Fibroblast of peridontal ligament (primary cell): ENCODE data around the gene FBN2.

Experiments used
- DNase-seq: peaks from one replicate; pipeline ENCODE4 v3.0.0-alpha.2; 2010; ENCODE audit errors: extremely low read depth

The FBN2 gene

GRCh38 chr5:128253880-128254279 lies 284.2 kb downstream of the FBN2 start:
- DNase-seq = no peak

DNA sequence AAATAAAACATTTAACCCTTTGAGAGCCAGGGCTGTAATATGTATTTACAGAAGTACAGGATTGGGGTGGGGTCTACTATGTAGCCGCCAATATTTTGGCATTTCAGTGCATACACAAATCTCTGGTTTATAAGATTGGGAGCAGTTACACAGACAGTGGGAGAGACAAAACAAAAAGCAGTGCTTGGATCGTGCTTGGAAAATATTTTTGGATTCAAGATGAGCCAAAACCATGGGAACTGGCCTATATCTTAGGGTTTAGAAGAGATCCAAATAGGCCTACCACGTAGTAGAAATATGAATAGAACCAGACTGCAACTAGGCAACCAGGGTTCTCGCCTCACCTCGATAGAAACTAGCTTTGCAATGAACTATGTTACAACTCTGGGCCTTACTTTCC lies 284.9 kb downstream of the FBN2 start:
- peak; percentile 44 for DNase-seq

DNA sequence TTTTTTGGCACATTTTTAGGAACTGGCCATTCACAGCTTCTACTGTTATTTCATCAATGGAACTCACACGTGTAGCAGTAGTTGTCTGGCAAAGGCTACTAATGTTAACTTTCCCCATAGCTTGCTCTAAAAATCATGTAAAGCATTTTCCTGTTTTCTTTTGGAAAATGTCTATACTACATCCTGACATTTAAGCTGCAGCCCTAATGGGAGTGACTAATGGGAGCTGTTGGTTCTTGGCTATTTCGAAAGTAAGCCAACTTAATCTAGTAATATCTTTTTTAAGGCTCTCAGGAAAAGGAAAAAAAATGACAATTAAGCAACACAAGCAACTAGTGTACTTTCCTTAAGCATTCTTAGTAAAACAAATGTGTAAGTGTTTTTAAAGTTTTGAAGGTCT lies 285.3 kb downstream of the FBN2 start:
- peak; percentile 72 for DNase-seq

- DNase-seq = no peak
Observed at GRCh38 chr5:128252196-128252595, 285.8 kb downstream of the FBN2 start.

DNA sequence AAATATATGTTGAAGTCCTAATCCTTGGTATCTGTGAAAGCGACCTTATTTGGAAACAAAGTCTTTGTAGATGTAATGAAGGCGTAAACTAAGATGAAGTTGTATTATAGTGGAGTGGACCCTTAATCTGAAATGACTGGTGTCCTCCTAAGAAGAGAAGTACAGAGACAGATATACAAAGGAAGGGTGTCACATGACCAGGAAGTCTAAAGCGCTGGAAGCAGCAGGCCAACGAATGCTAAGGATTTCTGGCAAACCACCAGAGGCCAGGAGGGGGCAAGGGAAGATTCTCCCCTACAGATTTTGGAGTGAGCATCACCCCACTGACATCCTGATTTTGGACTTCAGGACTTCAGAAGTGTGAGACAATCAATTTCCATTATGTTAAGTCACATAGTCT lies 292.1 kb downstream of the FBN2 start:
- DNase-seq = no peak

- DNase-seq = no peak
Observed at GRCh38 chr5:128243958-128244582, 294.0 kb downstream of the FBN2 start.

GRCh38 chr5:128241051-128241695 lies 296.9 kb downstream of the FBN2 start:
- DNase-seq = peak; percentile 78

DNA sequence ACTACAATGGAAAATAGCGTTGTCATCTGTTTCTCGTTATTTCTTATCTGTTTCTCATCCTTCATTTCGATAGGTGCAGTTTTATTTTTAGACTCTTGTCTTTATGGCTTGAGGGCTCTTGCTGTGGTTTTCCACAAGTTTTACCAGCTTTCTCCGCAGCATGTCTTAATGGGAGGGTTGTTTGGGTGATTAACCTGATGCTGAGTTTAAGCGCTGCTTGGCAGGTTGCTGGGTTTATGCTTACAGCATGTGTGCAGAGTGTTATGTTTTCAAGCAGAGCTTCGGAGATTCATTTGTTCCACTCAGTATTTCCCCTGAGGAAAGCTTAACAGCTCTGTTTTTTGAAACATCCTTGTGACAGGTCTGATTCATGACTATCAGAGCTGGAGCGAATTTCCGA lies 300.5 kb downstream of the FBN2 start:
- DNase-seq = peak; percentile 57

- DNase-seq = no peak
Observed at GRCh38 chr5:128237000-128237399, 301.0 kb downstream of the FBN2 start.

DNA sequence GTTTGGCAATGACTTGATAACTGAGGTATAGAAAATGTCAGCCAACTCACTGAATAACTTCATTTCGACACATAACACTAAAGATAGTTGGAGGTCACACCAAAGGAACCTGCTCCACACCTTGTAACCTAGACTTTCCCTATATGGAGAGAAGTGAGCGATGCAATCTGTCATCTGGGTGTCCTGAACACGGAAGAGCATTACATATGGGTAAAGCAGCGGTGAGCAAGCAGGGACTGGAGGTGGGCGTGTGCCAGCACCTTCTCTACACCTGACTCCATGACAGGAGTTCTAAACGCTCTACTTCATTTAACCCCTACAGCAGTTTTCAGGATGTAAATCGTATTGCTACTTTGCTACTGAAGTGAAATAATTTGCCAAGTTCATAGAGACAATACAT lies 301.7 kb downstream of the FBN2 start:
- no peak for DNase-seq

DNA sequence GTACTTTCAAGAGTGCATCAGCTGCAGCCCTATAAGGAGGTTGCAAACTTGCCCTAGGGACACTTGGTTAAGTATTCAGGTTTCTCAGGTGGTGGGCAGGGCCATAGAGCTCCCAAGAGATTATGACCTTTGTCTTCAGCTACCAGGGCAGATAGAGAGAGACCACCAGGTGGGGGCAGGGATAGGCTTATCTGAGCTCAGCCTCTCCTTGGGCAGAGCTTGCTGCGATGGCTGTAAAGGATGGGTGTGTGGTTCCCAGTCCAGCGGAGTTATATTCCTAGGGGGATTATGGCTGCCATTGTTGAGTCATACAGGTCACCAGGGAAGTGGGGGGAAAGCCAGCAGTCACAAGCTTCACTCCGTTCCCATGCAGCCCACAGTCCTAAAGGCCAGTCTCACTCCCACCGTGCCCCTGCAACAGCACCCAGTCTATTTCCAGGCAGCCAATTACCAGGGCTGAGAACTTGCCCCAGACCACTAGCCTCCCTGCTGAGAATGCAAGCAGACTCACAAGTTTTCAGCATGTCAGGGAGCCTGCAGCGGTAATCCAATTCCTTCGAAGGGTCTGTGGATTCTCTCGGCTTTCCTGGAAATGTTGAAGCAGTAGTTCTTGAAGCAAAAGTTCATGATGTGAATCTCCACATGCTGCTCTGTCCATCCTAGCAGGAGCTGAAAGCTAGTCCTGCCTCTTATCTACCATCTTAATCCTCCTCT lies 303.0 kb downstream of the FBN2 start:
- no peak for DNase-seq

GRCh38 chr5:128228521-128228920 lies 309.5 kb downstream of the FBN2 start:
- DNase-seq = peak; percentile 28

GRCh38 chr5:128228008-128228407 lies 310.0 kb downstream of the FBN2 start:
- peak; percentile 82 for DNase-seq

DNA sequence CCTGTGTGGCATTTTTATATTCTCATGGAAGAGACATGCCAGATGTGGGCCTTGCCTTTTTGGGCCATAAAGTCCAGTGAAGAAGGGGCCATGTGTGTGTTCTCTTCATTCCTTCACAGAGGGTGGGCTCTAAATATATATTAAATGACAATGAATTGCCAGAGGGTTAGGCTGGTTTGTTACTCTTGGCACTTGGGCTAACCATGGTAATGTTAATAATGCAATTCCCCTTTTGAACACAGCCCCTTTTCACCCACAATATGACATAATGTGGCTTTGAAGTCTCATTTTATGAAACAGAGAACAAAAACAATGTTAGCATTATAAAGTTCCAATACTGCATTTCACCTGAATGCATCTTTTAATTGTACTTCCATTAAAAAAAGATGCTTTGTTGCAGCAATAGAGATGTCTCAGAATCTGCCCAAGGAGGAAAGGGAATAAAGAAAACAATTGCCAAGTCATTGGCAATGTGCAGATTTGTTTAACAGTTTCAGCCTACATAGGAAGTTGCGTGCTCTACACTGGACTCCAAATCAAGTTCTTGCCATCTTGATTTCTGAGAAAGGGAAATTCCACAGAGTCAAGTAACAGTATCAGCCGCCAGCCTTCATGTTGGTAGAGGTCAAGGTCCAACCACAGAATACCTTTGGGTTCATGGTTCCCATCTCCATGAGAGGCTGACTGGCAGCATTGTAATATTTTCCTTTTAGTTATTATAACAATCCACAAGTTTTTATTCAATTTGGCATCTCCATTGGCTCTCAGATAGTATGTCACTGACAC lies 312.6 kb downstream of the FBN2 start:
- DNase-seq = no peak

DNA sequence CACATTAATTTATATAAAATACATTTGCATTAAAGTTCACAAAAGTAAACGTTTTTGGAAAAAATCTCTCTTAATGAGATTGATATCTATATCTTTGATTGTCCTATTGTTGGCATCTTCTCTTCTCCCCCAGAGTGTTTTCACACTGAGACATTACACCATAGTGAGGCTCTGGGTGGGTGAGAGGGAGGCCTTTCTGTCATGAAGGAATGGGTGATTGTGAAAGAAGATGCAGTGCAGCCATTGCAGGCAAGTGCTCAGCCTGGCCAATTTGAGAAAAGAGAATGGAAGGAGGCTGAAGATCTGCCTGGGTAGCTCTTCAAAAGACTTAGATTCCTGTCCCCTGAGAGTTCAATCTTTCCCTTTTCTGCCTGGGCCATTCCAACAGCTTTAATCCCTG lies 313.7 kb downstream of the FBN2 start:
- no peak for DNase-seq

DNA sequence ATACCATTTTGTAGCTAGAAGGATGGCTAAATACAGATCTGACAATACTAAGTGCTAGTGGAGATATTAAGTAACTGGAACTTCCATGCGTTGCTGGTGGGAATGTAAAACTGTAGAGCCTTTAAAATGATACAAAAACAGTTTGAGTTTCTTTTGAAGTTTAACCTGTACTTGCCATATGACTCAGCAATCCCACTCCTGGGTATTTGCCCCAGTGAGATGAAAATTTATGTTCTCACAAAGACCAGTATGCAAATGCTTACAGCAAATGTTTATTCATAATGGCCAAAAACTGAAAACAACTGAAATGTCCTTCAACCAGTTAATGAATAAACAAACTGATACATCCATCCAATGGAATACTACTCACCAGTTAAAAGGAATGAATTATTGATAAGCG lies 317.2 kb downstream of the FBN2 start:
- no peak for DNase-seq

- peak; percentile 89 for DNase-seq
Observed at GRCh38 chr5:128216860-128217531, 321.0 kb downstream of the FBN2 start.

DNA sequence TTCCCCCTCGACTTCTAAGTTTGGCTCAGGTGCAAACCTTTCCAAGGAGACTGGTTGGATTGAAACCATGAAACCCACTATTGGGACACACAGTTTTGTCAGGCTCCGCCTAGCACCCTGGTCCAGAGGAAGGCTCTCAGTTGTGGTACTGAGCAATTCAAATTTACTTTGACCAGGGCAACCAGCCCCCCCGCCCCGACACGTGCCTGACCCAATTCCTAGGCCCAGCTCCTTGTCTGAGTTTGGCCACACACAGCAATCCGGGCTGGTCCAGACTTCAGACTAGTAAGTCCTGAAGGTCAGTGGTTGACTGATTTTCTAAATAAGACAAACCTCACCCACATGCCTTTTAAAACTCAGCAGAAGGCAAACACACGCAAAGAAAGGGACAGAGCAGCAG lies 321.8 kb downstream of the FBN2 start:
- DNase-seq = no peak

- no peak for DNase-seq
Observed at GRCh38 chr5:128213833-128214232, 324.2 kb downstream of the FBN2 start.

DNA sequence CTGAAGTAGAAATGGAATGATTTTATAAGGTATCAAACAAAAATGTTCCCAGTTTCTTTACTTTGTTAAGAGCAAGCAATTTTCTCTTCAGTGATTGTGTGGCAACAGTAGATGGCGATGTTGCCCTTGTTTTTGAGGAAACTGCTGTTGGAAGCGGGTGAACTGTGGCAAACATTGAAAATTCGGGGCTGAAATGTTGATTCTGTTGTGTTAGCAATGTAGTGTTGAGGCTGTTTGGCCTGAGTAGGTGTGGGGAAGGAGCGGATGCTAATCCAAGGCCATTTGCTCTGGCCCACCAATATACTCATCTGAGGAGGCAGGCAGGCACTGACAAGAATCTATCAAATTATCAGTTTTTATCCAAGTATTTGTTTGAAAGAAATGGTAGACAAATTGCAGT lies 324.7 kb downstream of the FBN2 start:
- DNase-seq = peak; percentile 89

DNA sequence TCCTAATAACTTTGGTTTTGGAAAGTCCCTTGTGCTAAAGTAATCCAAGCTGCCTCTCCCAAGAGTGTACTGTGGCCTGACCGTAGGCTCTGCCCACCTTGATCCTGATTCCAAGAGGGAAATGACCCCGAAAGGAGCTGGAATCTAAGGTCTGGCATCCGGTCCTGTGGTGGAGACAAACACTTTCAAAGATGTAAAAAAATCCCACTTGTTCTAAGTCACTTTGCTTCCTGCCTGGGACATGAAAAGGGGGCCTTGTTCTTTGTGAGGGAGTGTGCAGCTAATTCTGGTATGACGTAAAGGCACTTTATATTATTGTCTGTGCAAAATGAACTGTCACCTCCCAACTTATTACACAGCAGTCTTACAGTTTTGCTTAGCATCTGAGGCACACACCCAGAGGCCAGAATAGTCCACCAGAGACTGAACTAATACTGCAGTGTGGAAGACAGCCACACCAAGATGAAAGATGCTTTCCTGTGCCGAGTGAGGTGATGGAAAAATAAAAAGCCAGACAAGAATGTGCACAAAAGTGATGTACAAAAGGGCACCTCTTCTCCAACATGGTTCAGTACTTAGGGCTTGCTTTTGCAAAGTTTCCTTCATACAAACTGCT lies 325.7 kb downstream of the FBN2 start:
- no peak for DNase-seq
